HG02610 (cell line): Measurements from ENCODE around the gene HESX1.

Source experiments
- ATAC-seq: cut with Tn5 transposase; IDR thresholded peaks from one replicate; pipeline ENCODE4 v1.9.1; 2021; ENCODE audit warnings: mild to moderate bottlenecking, moderate library complexity; ENCODE audit not compliant: unreplicated experiment

HESX1 gene

DNA sequence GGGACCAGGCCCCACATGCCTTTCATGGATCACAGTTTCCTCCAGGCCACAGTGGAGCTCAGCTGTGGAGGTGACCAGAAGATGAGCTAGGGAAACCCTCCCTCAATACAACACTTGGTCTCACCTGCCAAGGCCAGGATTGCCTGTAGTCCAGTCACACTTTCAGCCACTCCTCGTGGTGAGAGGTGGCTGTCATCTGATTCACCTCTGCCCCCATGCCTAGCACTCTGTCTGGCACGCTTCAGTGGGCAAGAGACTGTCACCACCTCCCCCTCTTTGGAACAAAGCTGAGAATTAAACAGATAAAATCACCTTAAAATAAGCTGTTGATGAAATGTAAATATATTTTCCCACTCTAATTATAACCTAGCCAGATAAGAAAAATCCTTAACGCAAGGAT lies 30.7 kb downstream of the HESX1 start:
- ATAC-seq, result no peak

DNA sequence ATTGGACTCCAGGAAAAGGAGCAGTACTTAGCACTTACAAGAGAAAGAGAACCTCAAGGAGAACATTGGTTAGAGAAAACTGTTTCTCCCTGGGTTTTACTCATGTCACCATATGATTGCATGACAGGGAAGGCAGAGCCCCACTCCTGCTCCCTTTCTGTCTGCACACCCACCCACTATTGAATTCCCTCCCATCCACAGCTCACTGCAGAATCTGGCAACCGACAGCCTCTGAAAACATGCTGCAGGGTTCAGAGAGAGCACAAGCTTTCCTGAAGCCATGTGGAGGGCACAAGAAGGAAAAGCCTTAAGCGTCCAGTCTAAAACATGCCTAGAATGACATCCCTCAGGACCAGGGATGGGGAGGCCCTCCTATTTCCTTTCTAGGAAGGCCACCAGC lies 31.6 kb downstream of the HESX1 start:
- no peak for ATAC-seq

DNA sequence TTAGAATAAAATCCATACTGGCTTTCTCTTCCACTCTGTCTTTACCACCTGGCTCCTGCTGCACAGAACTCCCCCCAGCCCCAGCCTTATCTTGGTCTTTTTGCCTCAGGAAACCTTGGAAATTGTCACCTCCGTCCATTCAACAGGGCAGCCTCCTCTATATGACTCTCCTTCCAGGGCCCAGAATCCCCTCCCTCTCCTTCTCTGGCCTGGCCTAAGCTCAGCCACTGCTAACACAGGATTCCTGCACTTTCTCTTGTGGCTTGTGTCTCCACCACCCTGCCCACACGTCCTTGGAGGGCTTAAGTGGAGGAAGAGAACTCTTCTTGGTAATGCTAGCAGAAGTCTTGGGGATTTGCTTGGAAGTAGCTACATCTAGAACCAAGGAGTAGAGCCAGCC lies 33.1 kb downstream of the HESX1 start:
- no peak for ATAC-seq

DNA sequence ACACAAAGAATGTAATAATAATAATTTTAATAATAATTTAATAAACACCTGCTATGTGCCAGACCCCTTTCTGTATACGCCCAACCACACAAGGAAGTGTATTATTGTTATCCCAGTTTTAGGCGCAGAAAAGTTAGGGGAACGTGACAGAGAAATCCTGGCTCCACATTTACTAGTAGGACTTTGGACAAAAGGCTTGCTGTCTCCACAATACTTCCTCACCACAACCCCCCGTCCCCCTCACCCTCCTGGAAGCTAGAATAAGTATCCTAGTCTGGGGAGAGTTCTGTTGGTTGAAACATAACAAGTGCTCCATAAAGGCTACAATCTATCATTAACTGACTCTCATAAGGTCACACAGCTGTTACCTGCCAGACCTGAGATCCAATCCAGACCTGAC lies 34.1 kb downstream of the HESX1 start:
- no peak for ATAC-seq

DNA sequence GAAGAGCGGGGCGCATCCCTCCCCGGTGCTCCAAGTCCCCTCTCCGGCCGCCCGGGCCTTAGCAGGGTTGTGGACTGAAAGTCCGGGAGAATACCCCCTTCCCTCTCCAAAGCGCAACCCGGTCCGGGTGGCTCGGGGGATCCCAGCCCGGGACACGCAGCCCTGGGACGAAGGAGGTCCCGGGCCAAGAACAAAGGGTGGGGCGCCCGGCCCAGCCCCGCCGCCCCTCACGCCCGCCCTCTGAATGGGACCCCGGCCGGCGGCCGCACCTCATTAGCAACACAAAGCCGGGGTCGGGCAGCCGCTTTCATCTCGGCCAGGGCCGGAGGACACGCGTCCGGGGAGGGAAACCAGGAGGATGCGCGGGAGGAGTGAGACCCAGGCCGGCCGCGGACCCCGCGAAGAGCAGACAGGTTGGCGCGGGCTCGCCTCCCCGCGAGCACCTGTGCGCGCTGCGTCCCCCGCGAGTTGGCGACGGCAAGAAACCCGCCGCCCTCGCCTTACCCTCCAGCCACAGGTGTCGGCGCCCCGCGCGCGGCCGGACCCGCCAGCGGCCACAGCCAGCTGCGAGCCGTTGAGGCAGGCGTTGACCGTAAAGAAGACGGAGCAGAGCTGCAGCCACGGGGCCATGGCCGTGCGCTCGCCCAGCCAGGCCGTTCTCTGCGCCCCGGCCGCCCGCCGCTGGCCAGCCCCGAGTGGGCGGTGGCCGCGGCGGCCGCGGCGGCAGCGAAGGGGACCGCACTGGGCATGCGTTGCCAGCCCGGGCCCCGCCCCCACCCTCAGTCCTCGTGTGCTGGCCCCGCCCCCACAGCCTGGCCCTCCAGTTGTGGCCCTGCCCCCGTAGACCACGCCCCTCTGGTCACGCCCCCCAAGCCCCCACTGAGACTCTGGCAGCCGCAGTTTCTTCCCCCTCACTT lies 34.9 kb downstream of the HESX1 start, which contains the start of gene IL17RD:
TSS of gene IL17RD (minus strand) at position 697 of the 917 bp plus-strand sequence. CDS start at position 630, 67 bp downstream.
- ATAC-seq, result peak; percentile 36

DNA sequence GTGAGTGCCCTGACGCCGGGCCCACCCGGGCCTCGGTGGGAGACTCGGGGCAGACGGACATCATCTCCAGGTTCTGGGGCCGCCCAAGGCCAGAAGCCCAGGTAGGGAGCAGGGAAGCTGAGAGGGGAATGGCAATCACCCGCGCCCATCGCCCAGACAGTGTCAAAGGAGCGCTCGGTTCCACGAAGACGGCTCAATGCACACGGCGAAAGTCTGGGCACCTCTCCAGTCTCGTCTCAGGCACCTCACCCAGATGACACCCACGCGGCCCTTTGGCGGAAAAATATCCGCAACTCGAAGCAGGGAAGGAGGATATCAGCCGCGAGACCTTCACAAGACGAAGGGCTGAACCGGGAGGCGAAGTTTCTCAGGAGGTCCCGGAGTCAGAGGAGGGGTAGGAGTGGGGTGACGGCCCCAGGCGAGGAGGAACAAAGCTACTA lies 35.5 kb downstream of the HESX1 start:
- ATAC-seq, result peak; percentile 18

DNA sequence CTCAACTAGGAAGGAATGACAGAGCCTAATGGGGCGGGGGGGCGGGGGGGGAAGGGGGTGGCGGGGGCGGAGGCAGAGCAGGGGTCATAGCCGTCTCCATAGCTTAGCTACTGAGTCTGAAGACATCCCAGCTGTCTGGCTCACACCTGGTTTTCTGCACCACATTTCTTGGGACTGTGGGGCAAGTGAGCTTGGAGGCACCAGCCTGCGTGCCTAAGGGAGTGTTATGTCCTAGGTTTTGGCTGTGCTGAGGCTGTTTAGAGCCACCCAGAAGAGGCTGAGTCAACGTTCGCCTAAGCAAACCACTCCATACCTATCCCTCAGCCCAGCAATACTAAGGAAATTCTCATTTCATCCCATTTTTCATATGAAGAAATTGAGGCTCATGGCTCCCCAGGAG lies 36.0 kb downstream of the HESX1 start:
- ATAC-seq, result no peak

DNA sequence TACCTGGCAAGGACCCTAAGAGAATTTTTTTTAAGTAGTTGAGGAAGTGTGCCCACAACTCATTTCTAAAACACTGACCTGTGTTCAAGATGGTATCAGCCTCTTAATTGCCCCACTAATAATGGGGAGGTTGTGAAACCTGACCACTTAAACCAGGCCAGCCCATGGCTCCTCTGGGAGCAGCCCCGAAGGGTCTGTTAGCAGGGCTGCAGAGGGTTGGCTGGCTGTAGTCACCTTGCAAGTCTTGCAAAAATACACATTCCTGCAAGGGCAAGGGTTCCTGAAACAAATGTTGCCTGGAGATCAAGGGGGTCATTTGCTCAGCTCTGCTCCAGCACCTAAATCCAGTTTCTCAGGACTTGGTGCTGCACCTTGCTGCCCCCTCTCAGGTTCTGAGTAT lies 37.9 kb downstream of the HESX1 start:
- ATAC-seq, result no peak

DNA sequence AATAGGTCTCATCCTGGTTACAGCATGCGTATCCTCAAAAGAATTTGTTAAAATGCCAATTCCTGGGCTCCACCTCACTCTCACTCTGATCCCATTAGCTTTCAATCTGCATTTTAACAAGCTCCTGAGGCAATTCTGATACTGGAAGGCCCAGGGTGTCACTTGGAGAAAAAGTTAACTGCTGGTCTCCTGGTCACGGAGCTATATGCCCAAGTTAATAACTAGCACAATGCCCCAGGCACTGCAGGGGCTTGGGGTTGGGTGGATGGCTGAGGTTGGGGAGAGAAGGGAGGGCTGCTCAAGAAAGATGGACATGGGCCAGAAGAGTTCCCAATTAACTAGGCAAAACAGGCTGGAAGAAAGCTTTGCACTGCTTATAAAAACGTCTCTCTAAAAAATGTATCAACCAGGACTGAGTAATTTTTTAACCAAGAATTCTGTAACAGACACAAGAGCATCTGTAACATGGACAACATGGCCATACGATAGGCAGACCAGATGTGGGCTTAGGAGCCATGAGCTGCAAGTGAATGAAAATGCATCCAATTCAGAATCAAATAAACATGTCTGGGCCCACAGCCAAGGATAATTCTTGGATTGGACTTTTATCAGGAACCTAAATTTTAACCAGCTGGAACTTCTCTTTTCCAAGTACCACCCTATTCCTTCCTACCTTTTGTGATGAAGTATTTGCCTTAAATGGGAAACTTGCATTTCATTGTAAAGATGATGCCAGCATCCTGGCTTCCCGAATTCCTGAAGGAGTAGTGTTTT lies 38.8 kb downstream of the HESX1 start:
- no peak for ATAC-seq

DNA sequence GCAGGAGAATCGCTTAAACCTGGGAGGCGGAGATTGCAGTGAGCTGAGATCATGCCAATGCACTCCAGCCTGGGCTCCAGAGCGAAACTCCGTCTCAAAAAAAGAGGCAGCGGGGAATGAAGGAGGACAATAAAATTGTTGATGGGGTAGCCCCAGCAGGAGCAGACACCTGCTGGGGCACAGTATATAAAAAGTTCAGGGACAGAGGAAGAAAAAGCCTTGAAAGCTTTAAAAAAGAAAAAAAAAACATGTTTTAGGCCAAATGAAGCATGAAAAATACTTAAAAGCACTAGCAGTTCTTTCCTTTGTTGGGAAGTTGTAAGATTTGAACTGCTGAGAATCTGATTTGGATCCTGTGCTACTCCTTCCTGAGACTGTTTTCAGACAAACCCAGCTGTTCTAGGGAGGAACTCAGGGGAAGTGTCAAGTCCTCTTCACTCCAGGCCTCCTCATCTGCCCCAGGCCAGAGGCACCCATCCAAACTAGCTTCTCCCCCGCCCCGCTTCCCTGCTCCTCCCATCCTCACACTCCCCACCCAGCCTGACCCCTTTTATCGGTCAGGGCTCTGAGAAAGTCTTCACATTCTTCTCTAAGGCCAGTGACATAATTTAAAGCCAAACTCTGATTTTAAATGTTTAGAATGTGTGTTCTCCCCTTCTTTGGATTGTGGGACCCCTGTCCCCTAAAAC lies 39.6 kb downstream of the HESX1 start:
- ATAC-seq, result no peak

DNA sequence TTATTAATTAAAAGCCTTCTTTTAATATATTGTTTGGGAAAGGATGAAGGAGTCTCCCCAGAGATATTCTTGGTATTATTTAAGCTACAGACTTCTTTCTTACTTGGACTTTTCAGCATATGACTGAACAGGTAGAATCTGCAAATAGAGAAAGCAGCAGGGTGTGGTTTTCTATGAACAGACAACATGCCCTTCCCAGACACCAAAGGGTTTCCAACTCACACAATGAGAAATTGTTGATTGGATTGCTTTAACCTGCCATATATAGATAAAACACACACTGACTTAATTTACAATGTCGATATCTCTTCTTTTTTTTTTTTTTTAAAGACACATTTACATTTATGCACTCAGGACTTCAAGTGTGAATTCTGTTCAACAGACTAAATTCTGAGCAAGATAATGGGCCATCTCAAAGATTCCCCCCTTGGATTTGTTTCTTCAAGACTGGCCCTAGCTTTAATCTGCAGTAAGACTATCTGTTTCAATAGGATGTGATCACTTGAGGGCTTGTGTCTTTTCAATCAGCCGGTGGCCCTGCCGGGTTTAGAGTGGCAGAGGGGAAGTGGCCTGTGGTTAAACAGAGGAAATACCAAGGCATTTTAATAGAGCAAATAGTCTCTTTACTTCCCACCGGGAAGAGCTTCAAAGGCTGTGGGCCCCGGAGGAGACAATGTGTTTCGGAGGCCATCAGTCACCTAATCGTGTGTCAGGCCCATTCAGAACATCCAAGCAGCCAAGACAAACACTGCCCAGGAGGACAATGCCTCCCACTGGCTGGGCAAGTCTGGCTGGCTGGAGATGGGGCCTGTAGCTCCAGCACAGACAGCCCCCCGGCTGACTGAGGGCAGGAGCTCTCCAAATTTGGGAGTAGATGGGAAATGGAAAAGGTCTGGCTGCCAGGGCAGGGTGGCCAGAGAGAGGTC lies 40.7 kb downstream of the HESX1 start:
- no peak for ATAC-seq

DNA sequence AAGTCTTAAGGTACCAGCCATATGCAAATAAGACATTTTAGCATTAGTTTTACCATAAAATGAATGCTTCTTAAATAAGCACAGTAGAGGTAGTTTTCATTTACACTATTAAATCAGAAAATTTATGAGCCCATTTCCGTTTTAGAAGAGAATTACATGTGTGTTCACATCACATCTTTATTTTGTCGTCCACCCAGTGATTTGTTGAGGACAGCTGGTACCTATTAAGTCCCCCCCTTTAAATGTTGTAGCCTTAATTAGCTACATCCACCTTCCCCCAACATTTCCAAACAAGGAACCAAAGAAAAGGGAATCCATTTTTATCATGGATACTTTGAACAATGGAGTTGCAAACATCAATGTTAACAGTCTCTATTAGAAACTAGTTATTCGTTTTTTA lies 41.5 kb downstream of the HESX1 start:
- no peak for ATAC-seq

DNA sequence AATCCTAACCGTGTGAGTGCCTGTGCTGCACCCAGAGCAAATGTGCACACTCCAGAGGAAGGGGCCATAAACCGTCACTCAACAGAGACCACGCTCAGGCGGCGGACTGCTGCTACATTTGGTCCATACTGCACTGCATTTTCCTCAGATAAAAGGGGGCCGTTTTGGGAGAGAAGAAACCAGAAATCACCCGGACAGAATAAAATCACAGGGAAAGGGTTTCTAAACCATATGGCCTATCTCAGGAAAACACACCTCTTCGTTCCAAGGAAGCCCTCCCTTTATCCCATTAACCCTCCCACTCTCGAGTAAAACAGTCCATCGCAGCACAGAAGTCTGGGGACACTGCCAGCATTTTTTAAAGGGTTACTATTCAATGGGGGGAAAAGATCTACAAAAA lies 42.2 kb downstream of the HESX1 start:
- no peak for ATAC-seq

DNA sequence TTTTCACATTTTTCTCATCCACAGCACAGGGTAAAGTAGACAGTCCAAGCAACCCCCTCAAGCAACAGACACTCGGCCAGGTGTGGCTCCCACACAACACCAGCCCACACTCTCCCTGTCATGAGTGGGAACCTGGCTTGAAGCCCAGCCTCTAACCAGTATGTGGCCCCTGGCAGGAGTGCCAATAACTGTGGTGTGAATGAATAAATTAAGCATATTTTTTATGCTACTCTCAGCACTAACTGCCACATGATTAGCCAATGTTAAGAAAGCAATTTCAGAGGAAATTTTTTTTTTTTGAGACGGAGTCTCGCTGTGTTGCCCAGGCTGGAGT lies 44.5 kb downstream of the HESX1 start:
- ATAC-seq, result no peak

DNA sequence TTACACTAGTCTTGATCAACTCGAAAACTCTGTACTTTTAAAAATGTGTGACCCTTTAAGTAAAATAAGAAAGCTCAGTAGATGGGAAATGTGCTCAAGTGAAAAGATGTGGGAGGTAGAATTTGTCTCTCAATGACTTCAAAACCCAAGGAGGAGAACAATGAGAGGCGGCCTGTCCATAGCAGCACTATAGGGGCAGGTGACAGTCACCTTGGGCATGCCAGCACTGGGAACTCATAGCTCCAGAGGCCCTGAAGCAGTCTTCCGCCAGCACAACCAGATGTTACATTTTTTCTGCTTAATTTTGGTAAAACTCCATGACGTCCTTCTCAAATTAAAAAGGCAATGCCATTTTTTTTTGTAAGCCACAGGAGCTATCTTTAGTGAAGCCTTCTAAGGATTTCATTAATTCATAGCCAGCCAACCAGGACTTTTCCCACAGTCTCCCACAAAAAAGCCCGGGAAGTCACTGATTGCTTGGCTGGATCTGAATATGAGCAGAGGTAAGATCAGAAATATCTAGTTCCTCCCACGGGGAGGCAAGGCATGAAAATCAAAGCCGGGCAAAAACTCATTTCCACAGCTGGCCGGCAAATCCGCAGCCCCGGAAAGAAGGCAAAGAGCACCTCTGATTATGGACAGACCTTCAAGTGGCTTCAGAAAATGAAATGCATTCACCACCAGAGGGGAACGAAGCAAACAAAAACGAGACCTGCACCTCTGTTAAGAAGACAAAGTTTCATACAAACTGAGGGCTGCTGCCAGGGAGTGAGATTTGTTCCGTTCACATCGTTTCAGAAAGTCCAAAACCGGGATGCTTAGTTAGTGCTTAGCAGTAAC lies 45.1 kb downstream of the HESX1 start:
- no peak for ATAC-seq

DNA sequence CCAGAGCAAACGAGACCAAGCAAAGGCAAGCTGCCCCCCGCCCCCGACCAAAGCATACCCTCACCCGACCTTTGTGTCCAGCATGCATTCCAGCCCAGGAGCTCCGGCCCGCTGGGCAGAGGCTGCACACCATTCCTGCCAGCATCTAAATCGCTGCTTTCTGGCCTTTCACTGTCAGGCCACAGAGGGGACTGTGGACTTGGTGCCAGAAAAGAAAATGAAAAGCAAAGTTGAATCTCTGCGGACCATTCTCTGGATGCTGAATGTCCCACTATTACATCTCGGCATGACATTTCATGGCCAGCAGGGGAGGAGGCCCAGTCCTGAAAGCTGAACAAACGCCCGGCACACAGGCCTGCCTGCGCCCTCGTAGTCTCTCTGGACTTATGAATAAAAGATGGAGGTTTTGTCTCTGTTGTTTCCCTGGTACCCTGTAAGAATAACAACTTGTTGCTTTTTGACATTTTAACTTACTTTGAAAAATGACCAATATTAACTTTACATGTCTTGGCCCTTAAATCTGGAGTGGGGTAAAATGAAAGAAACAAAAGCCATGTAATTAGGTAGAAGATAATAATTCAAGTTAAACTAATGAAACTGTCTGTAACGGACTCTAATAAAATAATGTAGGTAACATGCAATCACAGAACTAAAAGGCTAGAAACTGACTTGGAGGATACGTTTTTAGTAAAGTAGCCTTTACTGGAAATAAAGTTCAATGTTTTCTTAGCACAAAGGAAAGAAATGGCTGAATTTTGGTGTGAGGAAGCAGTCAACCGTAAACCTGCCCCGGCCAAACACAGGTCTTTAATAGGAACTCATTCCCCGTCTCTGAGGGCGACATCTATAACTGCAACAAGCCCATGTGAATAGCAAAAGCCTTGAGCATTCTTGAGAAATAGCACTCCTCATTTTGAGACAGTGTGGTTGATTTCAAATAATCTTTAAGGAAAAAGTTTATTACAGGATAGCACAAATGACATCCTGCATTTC lies 47.3 kb downstream of the HESX1 start:
- no peak for ATAC-seq

DNA sequence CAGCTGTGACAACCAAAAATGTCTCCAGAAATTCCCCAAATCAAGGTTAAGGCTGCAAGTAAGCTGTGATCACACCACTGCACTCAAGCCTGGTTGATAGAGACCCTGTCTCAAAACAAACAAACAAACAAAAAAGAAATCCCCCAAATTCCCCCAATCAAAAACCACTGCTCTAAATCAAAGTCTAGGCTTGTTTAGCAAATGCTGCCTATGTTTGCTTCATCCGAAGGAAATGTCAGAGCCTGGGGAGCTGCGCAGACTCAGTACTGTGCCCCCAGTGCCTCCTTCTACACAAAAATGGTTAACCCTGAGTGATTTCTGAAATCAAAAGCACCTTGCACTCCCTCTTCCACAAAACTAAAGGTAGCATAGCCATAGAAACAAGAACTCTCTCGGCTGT lies 48.0 kb downstream of the HESX1 start:
- no peak for ATAC-seq

DNA sequence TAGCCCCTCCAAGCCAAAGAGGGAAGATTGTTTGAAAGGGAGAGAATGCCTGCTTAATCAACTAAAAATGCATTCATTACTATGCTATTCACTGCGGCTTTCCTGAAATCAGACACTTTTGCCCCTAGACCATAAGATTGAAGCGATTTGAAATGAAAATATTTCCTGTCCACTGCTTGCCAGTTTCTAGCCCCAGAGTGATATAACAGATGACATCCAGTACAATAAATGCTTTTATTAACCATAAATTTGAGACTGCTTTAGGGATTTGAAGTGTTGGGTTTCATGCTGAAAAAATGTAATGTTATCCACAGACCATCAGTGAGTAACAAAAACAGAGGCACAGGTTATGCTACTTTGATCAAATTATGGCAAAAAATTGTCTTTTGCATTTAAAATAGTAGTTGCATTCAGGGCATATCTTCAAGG lies 48.7 kb downstream of the HESX1 start:
- ATAC-seq, result no peak
